ENCODE measurements around the gene OCIAD2. TPM values are rescaled to one million over a fixed set of nuclear protein-coding genes. Genes with fewer than 3 reads are reported as not detected.

The OCIAD2 gene
- total and polyA plus RNA-seq, 2 of the 8 experiments (the other 6 are each of a cell fraction or from before 2014, with no cell fraction given) = 105 to 122 TPM

DNA sequence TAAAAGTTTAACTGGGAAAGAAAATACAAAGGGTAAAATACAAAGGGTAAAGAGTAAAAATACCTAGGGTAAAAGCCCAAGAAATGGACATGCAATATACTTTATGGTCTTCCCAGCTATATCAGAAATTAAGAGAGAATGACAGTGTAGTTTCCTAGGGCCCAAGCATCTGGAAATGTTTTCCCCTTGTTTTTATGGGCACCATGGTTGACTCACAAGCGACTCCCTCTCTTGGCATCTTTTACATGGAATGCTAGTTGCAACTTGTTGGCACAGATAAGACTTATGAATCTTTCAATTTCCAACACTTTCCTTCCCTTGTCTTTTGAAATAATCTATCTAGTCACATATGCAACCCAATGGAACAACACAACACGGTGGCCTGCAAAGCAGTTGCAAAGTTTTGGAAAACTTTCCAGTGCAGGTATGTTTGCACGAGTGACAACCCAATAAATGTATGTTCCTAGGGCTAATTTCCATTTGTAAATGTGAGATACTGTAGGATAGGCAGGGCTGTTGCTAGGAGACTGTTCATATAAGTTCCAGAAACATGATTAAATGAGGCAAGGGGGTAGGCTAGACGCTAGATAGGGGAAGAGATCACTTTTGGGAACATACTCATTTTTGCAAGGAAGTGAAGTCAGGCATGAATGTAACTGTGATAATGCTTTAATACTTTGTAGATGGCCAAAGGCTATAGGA is 43.1 kb upstream of the OCIAD2 start:
- POLR2A ChIA-PET (ENCODE audit: partially characterized antibody) = no interaction called here
- WGBS, 2 experiments (ENCODE audit: extremely low coverage in 1 of 2, insufficient coverage in 1 of 2, insufficient read length in 1 of 2, insufficient replicate concordance in 2 of 2, low coverage in 1 of 2, low lambda C conversion rate in 2 of 2, missing lambda C conversion rate in 1 of 2) = 86% methylated on average over 4 of the region's 4 CpGs; no CpG with 5 or more reads in 1 of the 2 experiments
- Histone ChIP-seq H3K36me3 (ENCODE audit: control insufficient read depth in 2 of 4, insufficient read depth in 4 of 4, low read length in 3 of 4) (no peaks in the 10 kb centered on the region), H3K18ac (ENCODE audit: extremely low read depth, low read length) (no peak overlapping the region), H3K14ac (ENCODE audit: insufficient read length) (no peak overlapping the region), H3K23me2 (ENCODE audit: low read depth, low read length) (no peaks in the 10 kb centered on the region), H2AFZ (ENCODE audit: low read length) (no peak overlapping the region), H2BK120ac (replicated peaks; ENCODE audit: low read depth, low read length) (no peak overlapping the region), H3K27ac (ENCODE audit: low read depth, low read length) (no peak overlapping the region), H2BK15ac (ENCODE audit: low read length) (no peak overlapping the region), H2BK12ac (ENCODE audit: low read depth, low read length) (no peak overlapping the region), H4K5ac (ENCODE audit: insufficient read length, low read depth, low read length) (no peak overlapping the region), H2BK5ac (ENCODE audit: low read depth, low read length) (no peak overlapping the region), H3K9me3 (ENCODE audit: insufficient read depth in 2 of 2, low read depth in 1 of 2, low read length in 1 of 2) (peaks cover 0 to 4% of the 10 kb centered on the region in 2 experiments; a peak in 1 of 4 replicates), H4K8ac (ENCODE audit: extremely low read depth, insufficient read depth, low read length) (no peak overlapping the region), H3K4me3 (ENCODE audit: extremely low read depth in 1 of 4, insufficient read depth in 2 of 4, low read depth in 3 of 4, low read length in 4 of 4) (no peak overlapping the region), H2AK5ac (ENCODE audit: low read depth, low read length) (no peak overlapping the region), H3K27me3 (replicated peaks in 1 of 4; ENCODE audit: control insufficient read depth in 3 of 4, extremely low read depth in 1 of 4, insufficient read depth in 3 of 4, low read length in 3 of 4) (no peaks in the 10 kb centered on the region), H3K4me2 (ENCODE audit: insufficient read depth in 1 of 2, low read depth in 2 of 2, low read length in 2 of 2) (no peak overlapping the region), H3K79me1 (ENCODE audit: low read depth, low read length) (no peaks in the 10 kb centered on the region), H3K9ac (replicated peaks in 1 of 4; ENCODE audit: extremely low read depth in 1 of 4, low read depth in 3 of 4, low read length in 3 of 4) (no peak overlapping the region), H4K91ac (replicated peaks; ENCODE audit: insufficient read length, low read length) (no peak overlapping the region), H4K20me1 (replicated peaks in 1 of 2; ENCODE audit: control insufficient read depth in 1 of 2, insufficient read depth in 2 of 2, low read length in 2 of 2) (no peaks in the 10 kb centered on the region), H3K56ac (replicated peaks; ENCODE audit: insufficient read length, low read depth, low read length) (no peak overlapping the region), H2BK20ac (ENCODE audit: low read length) (no peak overlapping the region), H3K79me2 (ENCODE audit: control insufficient read depth in 1 of 2, insufficient read depth in 2 of 2, low read length in 2 of 2) (no peaks in the 10 kb centered on the region), H3K4ac (replicated peaks; ENCODE audit: insufficient read length, low read depth, low read length) (no peak overlapping the region), H3K4me1 (replicated peaks in 1 of 4; ENCODE audit: control insufficient read depth in 3 of 4, insufficient read depth in 4 of 4, low read length in 3 of 4) (peaks cover 0 to 7% (median 5%) of the 10 kb centered on the region in 4 experiments; a peak in 5 of 7 replicates), H3K23ac (ENCODE audit: insufficient read length) (no peak overlapping the region)
- CTCF ChIA-PET (ENCODE audit: partially characterized antibody) = interaction anchor here (0.6 to 4.0 kb wide), 3 partner anchors 12 to 177 kb away, joined by 3 to 26 read pairs (median 4); no protein-coding TSS in a partner anchor
- DNase-seq (ENCODE audit: low read depth in 1 of 2, low spot score in 2 of 2) (no peak), FAIRE-seq (no peak)
- TF ChIP-seq SIX5 (IDR thresholded peaks at IDR 0.05; ENCODE audit: low read depth, low read length) (no peak), ZNF274 (IDR thresholded peaks at IDR 0.05; ENCODE audit: borderline replicate concordance, extremely low read depth, low read length) (no peak), RBBP5 (IDR thresholded peaks at IDR 0.05; ENCODE audit: borderline replicate concordance, low read depth, low read length) (no peak), KDM5A (IDR thresholded peaks at IDR 0.05; ENCODE audit: low read length) (no peak), SAP30 (IDR thresholded peaks at IDR 0.05; ENCODE audit: insufficient read depth, insufficient replicate concordance, low read length) (no peak), PHF8 (conservative IDR thresholded peaks at IDR 0.05; ENCODE audit: low read depth, low read length) (no peak), CTBP2 (IDR thresholded peaks at IDR 0.05; ENCODE audit: borderline replicate concordance, insufficient read depth, insufficient read length, low read length) (no peak), POU5F1 (IDR thresholded peaks at IDR 0.05; ENCODE audit: low read depth, low read length) (no peak), RAD21 (IDR thresholded peaks at IDR 0.05 in 1 of 2, conservative IDR thresholded peaks at IDR 0.05 in 1 of 2; ENCODE audit: low read depth in 2 of 2, low read length in 2 of 2) (no peak), SP2 (IDR thresholded peaks at IDR 0.05; ENCODE audit: low read length) (no peak), EP300 (IDR thresholded peaks at IDR 0.05; ENCODE audit: borderline replicate concordance in 1 of 2, low read depth in 2 of 2, low read length in 2 of 2) (no peak)
